ENCODE results near the gene EXOSC10.

EXOSC10 gene

GRCh38 chr1:11099310-11100148, at the start of gene EXOSC10:
Gene EXOSC10 (minus strand): TSS chr1:11099869. CDS start chr1:11099831, 38 bp downstream.
- DNase-seq = peak; percentile 93 to 95

GRCh38 chr1:11147197-11147770, 47.6 kb upstream of the EXOSC10 start:
- DNase-seq = no peak

- no peak for DNase-seq
Observed at GRCh38 chr1:11145741-11146140, 46.1 kb upstream of the EXOSC10 start.

- no peak for DNase-seq
Observed at GRCh38 chr1:11144570-11145256, 45.0 kb upstream of the EXOSC10 start.

GRCh38 chr1:11143907-11144306, 44.2 kb upstream of the EXOSC10 start:
- no peak for DNase-seq

GRCh38 chr1:11143401-11143800, 43.7 kb upstream of the EXOSC10 start:
- DNase-seq = no peak

- no peak for DNase-seq
Observed at GRCh38 chr1:11142618-11143391, 43.1 kb upstream of the EXOSC10 start.

- no peak for DNase-seq
Observed at GRCh38 chr1:11138952-11139351, 39.3 kb upstream of the EXOSC10 start.

- DNase-seq = no peak
Observed at GRCh38 chr1:11138029-11138428, 38.4 kb upstream of the EXOSC10 start.

- no peak for DNase-seq
Observed at GRCh38 chr1:11134898-11135266, 35.2 kb upstream of the EXOSC10 start.

- no peak for DNase-seq
Observed at GRCh38 chr1:11134251-11134897, 34.7 kb upstream of the EXOSC10 start.

GRCh38 chr1:11132563-11133293, 33.1 kb upstream of the EXOSC10 start:
- DNase-seq = no peak

GRCh38 chr1:11131816-11132215, 32.1 kb upstream of the EXOSC10 start:
- DNase-seq = no peak

GRCh38 chr1:11130406-11130805, 30.7 kb upstream of the EXOSC10 start:
- no peak for DNase-seq

GRCh38 chr1:11129649-11130390, 30.2 kb upstream of the EXOSC10 start:
- no peak for DNase-seq

- DNase-seq = no peak
Observed at GRCh38 chr1:11126569-11126968, 26.9 kb upstream of the EXOSC10 start.

- no peak for DNase-seq
Observed at GRCh38 chr1:11125931-11126330, 26.3 kb upstream of the EXOSC10 start.

GRCh38 chr1:11124965-11125364, 25.3 kb upstream of the EXOSC10 start:
- no peak for DNase-seq

- no peak for DNase-seq
Observed at GRCh38 chr1:11116318-11116717, 16.6 kb upstream of the EXOSC10 start.

- no peak for DNase-seq
Observed at GRCh38 chr1:11114966-11115365, 15.3 kb upstream of the EXOSC10 start.

Measured in CD4-positive, alpha-beta T cell treated with Interleukin-4 for 1 hour (primary cell).